ENCODE data around the gene TOM1L2.

Gene TOM1L2

GRCh38 chr17:17844500-17844899 lies 127.7 kb downstream of the TOM1L2 start:
- no peak overlapping the region for H3K4me3 ChIP-seq (ENCODE audit: low read depth, low read length)
- no peak for DNase-seq (ENCODE audit: low read depth)
- TF ChIP-seq CTCF (IDR thresholded peaks at IDR 0.05; ENCODE audit: control insufficient read depth, extremely low read depth, insufficient read depth) = no peak

GRCh38 chr17:17844079-17844478 lies 128.1 kb downstream of the TOM1L2 start:
- no peak for TF ChIP-seq CTCF (IDR thresholded peaks at IDR 0.05; ENCODE audit: control insufficient read depth, extremely low read depth, insufficient read depth)
- no peak overlapping the region for H3K4me3 ChIP-seq (ENCODE audit: low read depth, low read length)
- no peak for DNase-seq (ENCODE audit: low read depth)

- TF ChIP-seq CTCF (IDR thresholded peaks at IDR 0.05; ENCODE audit: control insufficient read depth, extremely low read depth, insufficient read depth) = no peak
Measured at GRCh38 chr17:17843096-17843495, 129.1 kb downstream of the TOM1L2 start.

GRCh38 chr17:17842111-17842876 lies 129.9 kb downstream of the TOM1L2 start:
- TF ChIP-seq CTCF (IDR thresholded peaks at IDR 0.05; ENCODE audit: control insufficient read depth, extremely low read depth, insufficient read depth) = no peak
- no peak for DNase-seq (ENCODE audit: low read depth)
- H3K4me3 ChIP-seq (ENCODE audit: low read depth, low read length) = no peak overlapping the region

More at GRCh38 chr17:17843096-17843495, 129.1 kb downstream of the TOM1L2 start:
- no peak for DNase-seq (ENCODE audit: low read depth)
- no peak overlapping the region for H3K4me3 ChIP-seq (ENCODE audit: low read depth, low read length)

- 0 out of 2 replicates have a peak, but pooled peaks have one; percentile 0 for TF ChIP-seq CTCF (IDR thresholded peaks at IDR 0.05; ENCODE audit: control insufficient read depth, extremely low read depth, insufficient read depth)
- peak; percentile 82 for DNase-seq (ENCODE audit: low read depth)
- H3K4me3 ChIP-seq (ENCODE audit: low read depth, low read length) = no peak overlapping the region
Measured at GRCh38 chr17:17841601-17842025, 130.6 kb downstream of the TOM1L2 start.

GRCh38 chr17:17840751-17841591 lies 131.2 kb downstream of the TOM1L2 start:
- no peak for TF ChIP-seq CTCF (IDR thresholded peaks at IDR 0.05; ENCODE audit: control insufficient read depth, extremely low read depth, insufficient read depth)
- H3K4me3 ChIP-seq (ENCODE audit: low read depth, low read length) = peak overlapping the region; percentile 24; the same call in 1 of the 2 replicates
- no peak for DNase-seq (ENCODE audit: low read depth)

All from LNCaP clone FGC (cell line).